Thyroid gland (tissue), 4 donors: ENCODE measurements around the gene KRT34. TPM values are rescaled to one million over a fixed set of nuclear protein-coding genes. Genes with fewer than 3 reads are reported as not detected.
"Not testable (repeated sequence)": the region's sequence is repeated elsewhere in the genome, so short reads cannot be mapped to it uniquely, and the experiment has no call there.

Experiments
- DNase-seq, 2 donors: peaks; one replicate each; pipeline ENCODE4 v3.0.0-alpha.2; 2019
- H3K27ac ChIP-seq, 3 donors: fragments of 200-600 bp; sonication (generic); 1 replicate in 2 of 3; 2 replicates in 1 of 3; pipeline ENCODE4 v1.5.1; 2016 to 2019; ENCODE audit warnings: mild to moderate bottlenecking in 1 of 3, moderate library complexity in 1 of 3
- H3K27me3 ChIP-seq: fragments of 200-600 bp; sonication (generic); one replicate; pipeline ENCODE4 v1.5.1; 2019
- H3K36me3 ChIP-seq, 2 donors: fragments of 200-600 bp; sonication (generic); one replicate each; pipeline ENCODE4 v1.5.1; 2016 to 2019
- H3K4me1 ChIP-seq, 2 donors: fragments of 200-600 bp; sonication (generic); one replicate each; pipeline ENCODE4 v1.5.1; 2017 to 2019
- H3K4me3 ChIP-seq, 3 donors: fragments of 200-600 bp; sonication (generic); replicated peaks in 1 of 3; 1 replicate in 2 of 3; 2 replicates in 1 of 3; pipeline ENCODE4 v1.5.1; 2016; ENCODE audit warnings: mild to moderate bottlenecking in 1 of 3
- H3K9me3 ChIP-seq: fragments of 200-600 bp; sonication (generic); one replicate; pipeline ENCODE4 v1.5.1; 2017
- CTCF ChIP-seq, 6 experiments: fragments of 200-600 bp in 3 of 6; fragments of 450-650 bp in 3 of 6; sonication (generic) in 3 of 6; IDR thresholded peaks; one replicate each; pipeline ENCODE4 v1.5.1; 2016 to 2019; ENCODE audit warnings: antibody characterized with exemption in 6 of 6, mild to moderate bottlenecking in 2 of 6, inconsistent platforms in 1 of 6, moderate library complexity in 1 of 6
- POLR2A ChIP-seq, 2 donors: fragments of 450-650 bp; IDR thresholded peaks; one replicate each; pipeline ENCODE4 v1.6.1; 2017; ENCODE audit warnings: antibody characterized with exemption in 2 of 2, mild to moderate bottlenecking in 2 of 2, moderate library complexity in 1 of 2
- WGBS, 2 donors: methylation state at CpG; one replicate each; pipeline ENCODE4 v1.1.5; 2017; 5-methylcytosine and 5-hydroxymethylcytosine counted together
- intact Hi-C: fragments of 100-400 bp; cut with DNase I; formaldehyde crosslinking; loops from one replicate; pipeline ENCODE4 v1.15.1; 2023
- total RNA-seq, 4 donors: library from RNA; depleted of rRNA; stranded (reverse); fragments of >200 nt; gene quantifications; one replicate each; pipeline ENCODE4 v1.2.3, GENCODE V29; 2016

The KRT34 gene
- total RNA-seq, 4 donors from 2014 or later: not detected

GRCh38 chr17:41395611-41396010, 13.5 kb upstream of the KRT34 start:
- Histone ChIP-seq H3K27ac (no peak overlapping the region), H3K36me3 (no peaks in the 10 kb centered on the region), H3K27me3 (no peaks in the 10 kb centered on the region), H3K9me3 (no peaks in the 10 kb centered on the region), H3K4me3 (no peak overlapping the region), H3K4me1 (no peaks in the 10 kb centered on the region)
- intact Hi-C loops: no loop called here
- 88 to 100% methylated on average over 1 of the region's 1 CpG for WGBS, 2 donors
- no peak for DNase-seq
- TF ChIP-seq POLR2A (IDR thresholded peaks at IDR 0.05) (no peak), CTCF (IDR thresholded peaks at IDR 0.05) (no peak)

- H3K36me3 ChIP-seq, H3K9me3 ChIP-seq, H3K27ac ChIP-seq, DNase-seq, intact Hi-C loops, H3K4me3 ChIP-seq, H3K27me3 ChIP-seq, H3K4me1 ChIP-seq: not testable (repeated sequence)
- WGBS, 2 donors: 90 to 92% methylated on average over 7 to 9 of the region's 12 CpGs
These were observed 12.9 kb upstream of the KRT34 start for GRCh38 chr17:41395044-41395443.

GRCh38 chr17:41394254-41394996, 12.3 kb upstream of the KRT34 start:
- no peak for DNase-seq
- TF ChIP-seq CTCF (IDR thresholded peaks at IDR 0.05) (no peak), POLR2A (IDR thresholded peaks at IDR 0.05) (no peak)
- H3K27me3 ChIP-seq: no peaks in the 10 kb centered on the region
- intact Hi-C loops: no loop called here
- no peaks in the 10 kb centered on the region for H3K9me3 ChIP-seq
- no peak overlapping the region for H3K4me3 ChIP-seq
- no peak overlapping the region for H3K27ac ChIP-seq
- no peaks in the 10 kb centered on the region for H3K4me1 ChIP-seq
- no peaks in the 10 kb centered on the region for H3K36me3 ChIP-seq
- WGBS, 2 donors: 90% methylated on average over 10 of the region's 10 CpGs

GRCh38 chr17:41393826-41394225, 11.7 kb upstream of the KRT34 start:
- intact Hi-C loops: no loop called here
- 82 to 87% methylated on average over 10 of the region's 10 CpGs for WGBS, 2 donors
- H3K4me3 ChIP-seq: no peak overlapping the region

GRCh38 chr17:41393294-41393693, 11.2 kb upstream of the KRT34 start:
- Histone ChIP-seq H3K9me3 (no peaks in the 10 kb centered on the region), H3K36me3 (no peaks in the 10 kb centered on the region), H3K27ac (no peak overlapping the region), H3K27me3 (no peaks in the 10 kb centered on the region), H3K4me3 (no peak overlapping the region), H3K4me1 (no peaks in the 10 kb centered on the region)
- intact Hi-C loops: no loop called here
- no peak for TF ChIP-seq POLR2A (IDR thresholded peaks at IDR 0.05)
- TF ChIP-seq CTCF (IDR thresholded peaks at IDR 0.05): no peak
- 69 to 70% methylated on average over 5 of the region's 5 CpGs for WGBS, 2 donors
- DNase-seq: no peak

More at GRCh38 chr17:41393826-41394225, 11.7 kb upstream of the KRT34 start:
- no peak for DNase-seq
- TF ChIP-seq POLR2A (IDR thresholded peaks at IDR 0.05) (no peak), CTCF (IDR thresholded peaks at IDR 0.05) (no peak)
- H3K36me3 ChIP-seq: no peaks in the 10 kb centered on the region
- H3K27ac ChIP-seq: no peak overlapping the region
- no peaks in the 10 kb centered on the region for H3K9me3 ChIP-seq
- H3K4me1 ChIP-seq: no peaks in the 10 kb centered on the region
- no peaks in the 10 kb centered on the region for H3K27me3 ChIP-seq
